CD4-positive, alpha-beta T cell treated with Interleukin-15 for 1 hour (primary cell): ENCODE measurements around the gene DENND5A.
"Not testable (repeated sequence)": the region's sequence is repeated elsewhere in the genome, so short reads cannot be mapped to it uniquely, and the experiment has no call there.

Experiments used
- DNase-seq: peaks from one replicate; pipeline ENCODE4 v3.0.0-alpha.2; 2020

Gene DENND5A

GRCh38 chr11:9210224-9210921, 54.8 kb downstream of the DENND5A start:
- DNase-seq: no peak

DNA sequence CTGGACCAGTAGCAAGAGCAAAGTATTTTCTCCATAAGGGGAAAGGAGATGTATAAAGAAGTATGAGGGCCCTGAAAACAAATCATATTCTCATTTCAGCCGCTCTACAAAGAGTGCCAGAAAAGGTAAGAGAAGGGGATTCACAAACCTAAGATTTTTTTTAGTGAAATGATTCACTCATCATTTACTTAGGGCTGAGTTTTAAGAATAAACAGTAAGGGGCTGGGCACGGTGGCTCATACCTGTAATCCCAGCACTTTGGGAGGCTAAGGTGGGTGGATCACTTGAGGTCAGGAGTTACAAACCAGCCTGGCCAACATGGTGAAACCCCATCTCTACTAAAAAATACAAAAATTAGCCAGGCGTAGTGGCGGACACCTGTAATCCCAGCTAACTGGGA, 55.5 kb downstream of the DENND5A start:
- not testable (repeated sequence) for DNase-seq

DNA sequence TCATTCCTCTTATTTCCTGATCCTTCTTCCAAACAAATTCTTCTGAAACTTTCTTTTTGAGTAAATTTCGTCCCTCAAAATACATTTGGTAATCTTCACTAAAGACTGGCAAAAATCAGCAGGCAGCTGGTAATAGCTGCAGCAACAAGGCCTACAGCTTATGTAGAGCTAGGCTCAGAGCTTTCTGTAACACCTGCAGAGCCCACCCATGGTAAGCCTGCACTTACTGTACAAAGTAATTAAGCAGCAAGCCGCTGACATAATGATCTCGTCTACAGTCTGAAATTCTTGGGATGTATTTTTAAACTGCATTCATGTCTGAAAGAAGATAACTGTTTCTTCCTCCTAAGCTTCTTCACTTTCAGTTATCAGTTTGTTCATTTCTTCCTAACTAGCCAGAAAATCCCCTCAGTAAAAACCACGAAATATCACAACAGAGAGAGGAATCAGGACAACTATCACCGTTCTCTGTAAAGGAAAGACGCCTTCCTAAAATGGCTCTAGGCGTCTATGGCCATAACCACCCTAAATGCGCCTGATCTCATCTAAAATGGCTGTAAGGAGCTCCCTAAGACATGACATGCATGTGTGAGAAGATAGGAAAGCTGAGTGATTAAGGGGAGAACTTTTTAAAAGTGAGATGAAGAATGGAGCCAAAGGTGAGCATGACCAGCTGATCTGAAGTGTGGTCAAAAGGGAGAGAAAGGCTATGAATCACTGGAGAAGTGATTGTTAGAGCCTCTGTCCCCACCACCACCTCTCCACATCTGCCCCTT, 56.2 kb downstream of the DENND5A start:
- no peak for DNase-seq

- no peak for DNase-seq
Measured at GRCh38 chr11:9207229-9207628, 57.9 kb downstream of the DENND5A start.

DNA sequence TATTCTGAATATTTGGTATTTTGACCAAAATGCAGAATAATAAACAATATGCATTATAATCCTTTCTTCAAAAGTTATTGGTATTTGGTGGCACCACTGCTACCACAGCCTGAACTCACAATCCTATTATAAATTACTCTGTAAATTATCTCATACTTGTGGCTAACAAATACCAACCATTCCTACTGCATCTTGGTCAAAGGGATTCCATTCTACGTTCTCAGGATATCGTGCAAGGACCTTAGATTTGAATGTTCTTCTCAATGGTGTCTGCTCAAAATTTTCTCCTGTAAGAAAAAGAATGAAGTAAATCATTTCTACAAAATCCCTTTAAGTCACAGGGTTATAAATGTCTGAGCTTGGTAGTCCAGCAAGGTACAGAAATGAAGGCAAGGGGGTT, 58.7 kb downstream of the DENND5A start:
- no peak for DNase-seq

DNA sequence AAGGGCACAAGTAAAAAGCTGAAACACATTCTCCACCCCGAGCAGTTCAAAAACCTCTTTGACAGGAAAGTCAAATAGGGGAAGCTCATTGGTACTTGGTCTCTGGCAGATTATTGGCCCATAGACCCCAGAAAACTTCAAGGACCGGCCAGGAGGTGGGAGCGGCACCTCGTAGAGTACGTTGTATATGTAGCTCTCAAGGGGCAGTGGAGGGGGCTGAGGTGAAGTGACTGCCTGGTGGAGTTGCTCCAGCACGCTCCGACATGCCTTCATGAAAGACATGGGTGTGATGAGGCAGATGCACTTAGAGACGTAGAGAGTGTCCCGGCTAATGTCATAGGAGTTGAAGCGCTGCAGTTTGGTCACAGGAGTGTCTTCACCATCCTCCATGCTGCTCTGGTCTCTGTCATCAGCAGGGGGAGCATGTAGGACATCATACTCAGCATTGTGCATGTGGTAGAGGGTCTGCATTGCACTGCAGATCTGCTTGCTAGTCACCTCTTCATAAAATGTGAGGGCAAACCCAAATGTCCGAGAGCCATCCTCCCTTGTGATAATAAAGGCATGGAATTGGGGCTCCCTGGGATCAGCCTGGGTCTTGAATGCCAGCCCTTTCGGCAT, 61.3 kb downstream of the DENND5A start:
- no peak for DNase-seq

GRCh38 chr11:9201372-9202162, 63.6 kb downstream of the DENND5A start:
- DNase-seq: no peak

DNA sequence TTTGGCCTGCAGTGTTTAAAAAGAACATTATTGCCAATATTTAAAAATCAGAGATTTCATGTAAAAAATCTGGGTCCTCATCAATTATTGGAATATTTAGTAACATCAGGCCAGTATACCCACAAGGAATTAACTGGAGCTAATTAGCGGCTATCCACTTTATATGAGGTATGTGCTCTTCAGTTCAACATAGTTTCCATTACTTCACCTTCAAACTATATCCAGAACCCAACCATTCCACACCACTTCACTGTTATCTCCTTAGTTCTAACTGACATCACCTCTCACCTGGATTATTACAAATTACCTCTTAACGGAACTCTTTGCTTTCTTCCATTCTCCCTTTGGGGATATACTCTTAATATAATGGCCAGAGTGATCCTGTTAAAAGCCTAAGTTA, 64.7 kb downstream of the DENND5A start:
- no peak for DNase-seq

DNA sequence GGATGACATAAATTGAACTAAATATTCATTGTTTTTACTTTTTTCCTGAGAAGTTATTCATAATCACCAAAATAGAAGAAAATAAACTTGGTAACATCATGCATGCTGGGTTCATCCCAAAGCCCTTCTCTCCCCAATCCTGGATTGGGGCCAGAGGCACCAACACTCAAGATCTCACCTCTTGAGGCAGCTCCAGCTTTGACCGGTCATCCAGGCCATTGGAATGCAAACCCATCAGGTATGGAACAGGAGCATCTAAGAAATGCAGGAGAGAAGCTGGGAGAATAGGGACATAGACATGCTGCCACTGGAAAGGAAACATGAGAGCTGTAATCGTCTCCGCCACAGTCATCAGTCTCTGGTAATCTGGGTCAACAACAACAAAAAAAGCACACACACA, 71.8 kb downstream of the DENND5A start:
- no peak for DNase-seq

DNA sequence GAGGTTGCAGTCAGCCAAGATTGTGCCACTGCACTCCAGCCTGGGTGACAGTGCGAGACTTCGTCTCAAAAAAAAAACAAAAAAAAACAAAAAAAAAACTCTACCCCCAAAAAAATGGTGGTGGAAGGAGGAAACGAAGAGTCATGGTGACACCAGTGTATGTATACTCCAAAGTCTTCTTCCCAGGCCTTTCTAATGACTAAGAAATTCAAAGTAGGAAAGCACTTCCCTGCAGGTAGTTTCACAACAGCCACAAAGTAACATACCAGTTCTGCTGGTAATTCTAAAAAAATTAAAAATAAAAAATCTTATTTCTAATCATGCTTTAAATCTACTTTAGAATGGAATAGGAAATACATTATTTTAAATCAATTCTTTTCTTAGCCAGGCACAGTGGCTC, 72.6 kb downstream of the DENND5A start:
- DNase-seq: no peak

GRCh38 chr11:9190326-9191016, 74.7 kb downstream of the DENND5A start:
- DNase-seq: not testable (repeated sequence)

- not testable (repeated sequence) for DNase-seq
Measured at GRCh38 chr11:9188860-9189259, 76.3 kb downstream of the DENND5A start.

DNA sequence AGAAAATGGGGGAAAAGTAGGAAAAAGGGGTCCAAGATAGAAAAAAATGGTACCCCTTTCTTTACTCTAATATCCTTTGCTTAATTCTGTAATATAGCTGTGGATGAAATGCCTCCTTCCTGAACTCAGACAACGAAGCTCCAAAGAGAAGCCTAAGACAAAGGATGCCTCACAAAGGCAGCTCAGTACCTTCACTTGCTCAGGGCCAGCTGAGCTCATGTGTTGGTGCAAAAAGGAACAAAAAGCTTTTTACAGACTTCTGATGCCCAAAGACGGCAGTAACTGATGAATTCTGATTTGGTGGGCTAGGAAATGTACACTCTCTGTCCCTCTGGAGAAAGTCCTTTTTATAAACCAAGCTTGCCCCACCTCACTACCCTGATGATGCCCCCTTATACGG, 77.5 kb downstream of the DENND5A start:
- no peak for DNase-seq

DNA sequence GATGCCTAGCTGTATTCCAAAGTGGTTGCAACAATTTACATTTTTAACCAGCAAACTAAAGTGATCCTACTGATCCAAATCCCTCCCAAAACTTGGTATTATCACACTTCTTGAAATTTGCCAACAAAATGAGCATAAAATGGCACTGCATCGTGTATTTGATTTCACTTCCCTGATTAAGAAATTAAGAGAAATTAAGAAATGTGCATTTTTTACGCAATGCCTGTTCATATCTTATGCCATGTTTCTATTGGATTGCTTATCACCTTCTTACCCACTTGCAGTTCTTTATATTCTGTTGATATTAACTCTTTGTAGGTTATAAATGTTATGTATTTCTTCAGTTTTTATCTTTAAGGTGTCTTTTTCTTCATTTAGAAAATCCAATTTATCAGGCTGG, 80.6 kb downstream of the DENND5A start:
- no peak for DNase-seq

DNA sequence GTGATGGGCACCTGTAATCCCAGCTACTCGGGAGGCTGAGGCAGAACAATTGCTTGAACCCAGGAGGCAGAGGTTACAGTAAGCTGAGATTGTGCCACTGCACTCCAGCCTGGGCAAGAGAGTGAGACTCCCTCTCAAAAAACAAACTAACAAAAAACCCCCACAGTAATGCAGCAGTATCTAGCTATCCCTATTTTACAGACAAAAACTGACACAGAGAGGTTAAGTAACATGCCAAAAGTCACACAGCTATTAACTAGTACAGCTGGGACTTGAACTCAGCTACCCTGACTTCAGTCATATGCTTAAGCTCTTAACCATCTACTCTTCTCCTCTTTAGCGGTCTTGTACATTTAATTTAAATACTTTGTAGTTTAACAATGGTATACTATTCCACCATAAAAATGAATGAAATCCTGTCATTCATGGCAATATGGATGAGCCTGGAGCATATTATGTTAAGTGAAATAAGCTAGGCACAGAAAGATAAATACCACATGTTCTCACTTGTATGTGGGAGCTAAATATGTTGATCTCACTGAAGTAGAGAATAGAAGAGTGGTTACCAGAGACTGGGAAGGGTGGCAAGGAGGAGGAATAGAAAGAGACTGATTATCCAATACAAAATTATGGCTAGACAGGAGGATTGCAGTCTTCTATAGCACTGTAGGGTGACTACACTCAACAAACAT, 82.8 kb downstream of the DENND5A start:
- no peak for DNase-seq

GRCh38 chr11:9180784-9181183, 84.4 kb downstream of the DENND5A start:
- no peak for DNase-seq

GRCh38 chr11:9179141-9179540, 86.0 kb downstream of the DENND5A start:
- DNase-seq: no peak

- DNase-seq: no peak
Measured at GRCh38 chr11:9178716-9179115, 86.4 kb downstream of the DENND5A start.

DNA sequence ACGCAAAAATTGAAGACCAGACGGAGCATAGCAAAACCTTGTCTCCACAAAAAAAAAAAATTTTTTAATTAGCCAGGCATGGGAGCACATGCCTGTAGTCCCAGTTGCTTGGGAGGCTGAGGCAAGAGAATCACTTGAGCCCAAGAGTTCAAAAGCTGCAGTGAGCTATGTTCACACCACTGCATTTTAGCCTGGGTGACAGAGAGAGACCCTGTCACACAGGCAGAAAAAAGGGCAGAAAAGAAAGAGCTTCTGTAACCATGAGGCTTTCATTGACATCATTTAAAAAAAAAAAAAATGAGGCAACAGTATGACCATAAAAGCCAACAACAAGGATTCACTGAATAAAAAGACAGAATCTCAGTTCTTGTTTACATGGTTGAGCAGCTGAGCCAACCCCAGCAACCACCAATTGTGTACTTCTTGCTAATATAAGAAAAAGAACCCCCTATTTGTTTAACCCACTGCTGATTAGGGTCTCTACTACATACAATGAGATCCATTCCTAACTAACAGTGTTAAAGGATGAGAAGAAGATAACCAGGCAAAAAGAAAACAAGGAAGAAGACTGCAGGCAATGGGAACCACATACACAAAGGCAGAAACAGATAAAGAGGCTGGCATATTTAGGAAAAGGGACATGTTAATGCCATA, 87.6 kb downstream of the DENND5A start:
- DNase-seq: no peak

- no peak for DNase-seq
Measured at GRCh38 chr11:9176550-9176949, 88.6 kb downstream of the DENND5A start.

- no peak for DNase-seq
Measured at GRCh38 chr11:9176136-9176535, 89.0 kb downstream of the DENND5A start.
